ENCODE measurements around the gene RPS19BP1.
A peak's percentile ranks its signal among the peaks of the same experiment; 100 is the strongest.

Gene RPS19BP1

GRCh38 chr22:39576027-39576426 is 43.5 kb upstream of the RPS19BP1 start:
- no peak overlapping the region for H3K4me3 ChIP-seq (replicated peaks in 1 of 2; ENCODE audit: low read depth in 2 of 2, low read length in 2 of 2)
- no peak for DNase-seq (ENCODE audit: low read depth in 2 of 2)
- TF ChIP-seq CTCF (IDR thresholded peaks at IDR 0.05; ENCODE audit: low read depth, low read length) = no peak

GRCh38 chr22:39575552-39575825 is 42.9 kb upstream of the RPS19BP1 start:
- DNase-seq (ENCODE audit: low read depth in 2 of 2) = no peak
- H3K4me3 ChIP-seq (replicated peaks in 1 of 2; ENCODE audit: low read depth in 2 of 2, low read length in 2 of 2) = no peak overlapping the region
- TF ChIP-seq CTCF (IDR thresholded peaks at IDR 0.05; ENCODE audit: low read depth, low read length) = no peak

GRCh38 chr22:39574779-39575551 is 42.4 kb upstream of the RPS19BP1 start:
- H3K4me3 ChIP-seq (replicated peaks in 1 of 2; ENCODE audit: low read depth in 2 of 2, low read length in 2 of 2) = no peak overlapping the region
- DNase-seq (ENCODE audit: low read depth in 2 of 2) = peak; percentile 50 to 88
- TF ChIP-seq CTCF (IDR thresholded peaks at IDR 0.05; ENCODE audit: low read depth, low read length) = no peak

- no peak for TF ChIP-seq CTCF (IDR thresholded peaks at IDR 0.05; ENCODE audit: low read depth, low read length)
- DNase-seq (ENCODE audit: low read depth in 2 of 2) = no peak
- no peak overlapping the region for H3K4me3 ChIP-seq (replicated peaks in 1 of 2; ENCODE audit: low read depth in 2 of 2, low read length in 2 of 2)
Observed at GRCh38 chr22:39571538-39571937, 39.0 kb upstream of the RPS19BP1 start.

- TF ChIP-seq CTCF (IDR thresholded peaks at IDR 0.05; ENCODE audit: low read depth, low read length) = no peak
- DNase-seq (ENCODE audit: low read depth in 2 of 2) = no peak
- H3K4me3 ChIP-seq (replicated peaks in 1 of 2; ENCODE audit: low read depth in 2 of 2, low read length in 2 of 2) = no peak within 1 kb of the TSS
Observed at GRCh38 chr22:39570665-39571064, 38.1 kb upstream of the RPS19BP1 start, which contains the start of gene CACNA1I. TSS of gene CACNA1I (plus strand) at chr22:39570753. CDS start at chr22:39570753, 0 bp downstream.

GRCh38 chr22:39570226-39570625 is 37.7 kb upstream of the RPS19BP1 start:
- H3K4me3 ChIP-seq (replicated peaks in 1 of 2; ENCODE audit: low read depth in 2 of 2, low read length in 2 of 2) = no peak overlapping the region
- no peak for TF ChIP-seq CTCF (IDR thresholded peaks at IDR 0.05; ENCODE audit: low read depth, low read length)
- DNase-seq (ENCODE audit: low read depth in 2 of 2) = no peak

GRCh38 chr22:39569066-39569465 is 36.5 kb upstream of the RPS19BP1 start:
- H3K4me3 ChIP-seq (replicated peaks in 1 of 2; ENCODE audit: low read depth in 2 of 2, low read length in 2 of 2) = no peak overlapping the region
- DNase-seq (ENCODE audit: low read depth in 2 of 2) = no peak
- no peak for TF ChIP-seq CTCF (IDR thresholded peaks at IDR 0.05; ENCODE audit: low read depth, low read length)
